ENCODE measurements around the gene LPAR1.

DNA sequence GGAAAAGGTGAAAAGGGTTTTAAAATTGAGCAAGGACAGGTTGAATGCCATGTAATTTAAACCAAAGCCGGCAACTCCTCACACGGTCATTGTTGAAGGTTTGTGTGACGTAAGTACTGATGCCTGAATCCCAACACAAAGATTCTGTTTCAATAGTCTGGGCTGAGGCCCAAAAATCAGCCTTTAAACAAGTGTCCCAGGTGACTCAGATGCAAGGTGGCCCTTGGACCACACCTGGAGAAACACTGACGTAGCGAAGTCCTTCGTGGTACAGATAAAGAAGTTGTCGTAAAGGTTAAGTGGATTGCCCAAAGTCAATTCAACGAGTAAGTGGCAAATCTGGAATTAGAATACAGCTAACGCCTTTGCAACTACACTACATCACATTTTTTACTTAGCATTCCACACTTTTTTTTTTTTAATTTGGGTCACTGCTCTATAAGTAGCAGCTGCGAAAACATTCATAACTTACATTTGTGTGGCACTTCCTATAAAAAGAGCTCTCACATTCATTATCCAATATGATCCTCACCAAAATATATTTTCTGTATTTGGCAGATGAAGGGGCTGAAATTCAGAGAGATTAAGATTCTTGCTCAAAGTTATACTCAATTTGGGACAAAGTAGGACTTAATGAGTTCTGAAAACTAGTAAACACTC lies 111.3 kb downstream of the LPAR1 start:
- TF ChIP-seq, protein P1, sequence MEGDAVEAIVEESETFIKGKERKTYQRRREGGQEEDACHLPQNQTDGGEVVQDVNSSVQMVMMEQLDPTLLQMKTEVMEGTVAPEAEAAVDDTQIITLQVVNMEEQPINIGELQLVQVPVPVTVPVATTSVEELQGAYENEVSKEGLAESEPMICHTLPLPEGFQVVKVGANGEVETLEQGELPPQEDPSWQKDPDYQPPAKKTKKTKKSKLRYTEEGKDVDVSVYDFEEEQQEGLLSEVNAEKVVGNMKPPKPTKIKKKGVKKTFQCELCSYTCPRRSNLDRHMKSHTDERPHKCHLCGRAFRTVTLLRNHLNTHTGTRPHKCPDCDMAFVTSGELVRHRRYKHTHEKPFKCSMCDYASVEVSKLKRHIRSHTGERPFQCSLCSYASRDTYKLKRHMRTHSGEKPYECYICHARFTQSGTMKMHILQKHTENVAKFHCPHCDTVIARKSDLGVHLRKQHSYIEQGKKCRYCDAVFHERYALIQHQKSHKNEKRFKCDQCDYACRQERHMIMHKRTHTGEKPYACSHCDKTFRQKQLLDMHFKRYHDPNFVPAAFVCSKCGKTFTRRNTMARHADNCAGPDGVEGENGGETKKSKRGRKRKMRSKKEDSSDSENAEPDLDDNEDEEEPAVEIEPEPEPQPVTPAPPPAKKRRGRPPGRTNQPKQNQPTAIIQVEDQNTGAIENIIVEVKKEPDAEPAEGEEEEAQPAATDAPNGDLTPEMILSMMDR (IDR thresholded peaks at IDR 0.05), result no peak
- TF ChIP-seq EZH2 (IDR thresholded peaks at IDR 0.05), result no peak
